ENCODE data around the gene ALG9.

- TF ChIP-seq CTCF (conservative IDR thresholded peaks at IDR 0.05 in 1 of 2, IDR thresholded peaks at IDR 0.05 in 1 of 2; ENCODE audit: low read depth in 1 of 2, low read length in 2 of 2) = no peak
- no peak for TF ChIP-seq EZH2 (IDR thresholded peaks at IDR 0.05; ENCODE audit: low read length, missing control alignments)
These were observed 59.9 kb downstream of the ALG9 start for GRCh38 chr11:111811445-111811844.
